Neural cell (in vitro differentiated cells): ENCODE data around the gene BMP3. TPM values are rescaled to one million over a fixed set of nuclear protein-coding genes. Genes with fewer than 3 reads are reported as not detected.

ENCODE experiments used
- H2AFZ ChIP-seq: fragments of 200-600, 300-800 bp; sonication (generic), shearing (Covaris generic); 2 replicates; pipeline ENCODE4 v1.6.0; 2014; ENCODE audit warnings: low read depth, mild to moderate bottlenecking, antibody characterized with exemption, low read length, moderate library complexity
- H3F3A ChIP-seq: fragments of 200-600 bp; shearing (Covaris generic); 2 replicates; pipeline ENCODE4 v1.6.1; 2016; ENCODE audit warnings: mild to moderate bottlenecking, moderate library complexity, mixed read lengths, antibody characterized with exemption, low read length; ENCODE audit not compliant: insufficient read depth, poor library complexity, severe bottlenecking
- H3K27ac ChIP-seq: fragments of 200-600, 300-800 bp; sonication (generic), shearing (Covaris generic); 2 replicates; pipeline ENCODE4 v1.5.1; 2014; ENCODE audit warnings: mild to moderate bottlenecking, low read length, moderate library complexity
- H3K27me3 ChIP-seq: fragments of 300-800, 200-600 bp; sonication (generic), shearing (Covaris generic); 2 replicates; pipeline ENCODE4 v1.6.0; 2014; ENCODE audit warnings: mild to moderate bottlenecking, low read depth, low read length, moderate library complexity; ENCODE audit not compliant: insufficient read depth
- H3K36me3 ChIP-seq: fragments of 300-800, 200-600 bp; sonication (generic), shearing (Covaris generic); 2 replicates; pipeline ENCODE4 v1.5.1; 2014; ENCODE audit warnings: mild to moderate bottlenecking, antibody characterized with exemption, low read length, moderate library complexity; ENCODE audit not compliant: insufficient read depth
- H3K4me2 ChIP-seq: fragments of 300-800, 200-600 bp; sonication (generic), shearing (Covaris generic); 2 replicates; pipeline ENCODE4 v1.6.0; 2014; ENCODE audit warnings: mild to moderate bottlenecking, low read length
- H3K4me3 ChIP-seq: fragments of 300-800, 200-600 bp; sonication (generic), shearing (Covaris generic); 2 replicates; pipeline ENCODE4 v1.5.1; 2014; ENCODE audit warnings: mild to moderate bottlenecking, low read length, moderate library complexity
- H3K79me2 ChIP-seq: fragments of 200-600 bp; shearing (Covaris generic); replicated peaks from 2 replicates; pipeline ENCODE4 v1.6.0; 2014; ENCODE audit warnings: mild to moderate bottlenecking, low read length, moderate library complexity; ENCODE audit not compliant: insufficient read depth
- H3K9ac ChIP-seq: fragments of 300-800, 200-600 bp; sonication (generic), shearing (Covaris generic); 2 replicates; pipeline ENCODE4 v1.6.1; 2016; ENCODE audit warnings: mild to moderate bottlenecking, low read length, mixed read lengths
- H3K9me2 ChIP-seq: fragments of 200-600 bp; shearing (Covaris generic); 2 replicates; pipeline ENCODE4 v1.6.1; 2016; ENCODE audit warnings: mild to moderate bottlenecking, low read length, mixed read lengths; ENCODE audit not compliant: insufficient read depth
- H3K9me3 ChIP-seq: fragments of 200-600, 300-800 bp; sonication (generic), shearing (Covaris generic); 2 replicates; pipeline ENCODE4 v1.6.1; 2016; ENCODE audit warnings: mild to moderate bottlenecking, mixed run types, low read length, moderate library complexity, mixed read lengths
- H4K20me1 ChIP-seq: fragments of 200-600 bp; shearing (Covaris generic); 2 replicates; pipeline ENCODE4 v1.6.1; 2016; ENCODE audit warnings: mild to moderate bottlenecking, mixed run types; ENCODE audit not compliant: insufficient read depth
- EP300 ChIP-seq: fragments of 450-650 bp; conservative IDR thresholded peaks from 2 replicates; pipeline ENCODE4 v1.6.1; 2014; ENCODE audit warnings: antibody characterized with exemption, mild to moderate bottlenecking, moderate library complexity; ENCODE audit not compliant: poor library complexity, severe bottlenecking
- EZH2 ChIP-seq: fragments of 200-600, 300-800 bp; shearing (Covaris generic), sonication (generic); IDR thresholded peaks from 2 replicates; pipeline ENCODE4 v1.6.1; 2014; ENCODE audit warnings: antibody characterized with exemption, low read length, borderline replicate concordance, mild to moderate bottlenecking; ENCODE audit not compliant: insufficient read depth, poor library complexity, severe bottlenecking
- MXI1 ChIP-seq: fragments of 450-650 bp; conservative IDR thresholded peaks from 2 replicates; pipeline ENCODE4 v1.6.1; 2014; ENCODE audit warnings: antibody characterized with exemption, mild to moderate bottlenecking; ENCODE audit not compliant: poor library complexity, severe bottlenecking
- POLR2AphosphoS5 ChIP-seq: IDR thresholded peaks from 2 replicates; pipeline ENCODE4 v1.6.1; 2012
- RAD21 ChIP-seq: fragments of 450-650 bp; conservative IDR thresholded peaks from 2 replicates; pipeline ENCODE4 v1.6.1; 2014; ENCODE audit warnings: antibody characterized with exemption, mild to moderate bottlenecking, moderate library complexity
- SMC3 ChIP-seq: fragments of 450-650 bp; conservative IDR thresholded peaks from 2 replicates; pipeline ENCODE4 v1.6.1; 2014; ENCODE audit warnings: antibody characterized with exemption, mild to moderate bottlenecking, moderate library complexity; ENCODE audit not compliant: poor library complexity
- TAF1 ChIP-seq: IDR thresholded peaks from 2 replicates; pipeline ENCODE4 v1.6.1; 2012; ENCODE audit warnings: low read depth
- polyA plus RNA-seq: library from polyadenylated mRNA; depleted of rRNA; stranded (reverse); fragments of >200 nt; gene quantifications from 2 replicates; pipeline ENCODE4 v1.2.3, GENCODE V29; 2014
- TF ChIP-seq, protein P1 (sequence below): IDR thresholded peaks from 2 replicates; pipeline ENCODE4 v1.6.1; 2012; ENCODE audit warnings: borderline replicate concordance
- TF ChIP-seq, protein P2 (sequence below): fragments of 450-650 bp; IDR thresholded peaks from 2 replicates; pipeline ENCODE4 v1.5.1; 2014; ENCODE audit warnings: antibody characterized with exemption, mild to moderate bottlenecking, moderate library complexity; ENCODE audit not compliant: poor library complexity, severe bottlenecking

Gene BMP3
- polyA plus RNA-seq, 1 donor from 2014 or later = 2.7 TPM

DNA sequence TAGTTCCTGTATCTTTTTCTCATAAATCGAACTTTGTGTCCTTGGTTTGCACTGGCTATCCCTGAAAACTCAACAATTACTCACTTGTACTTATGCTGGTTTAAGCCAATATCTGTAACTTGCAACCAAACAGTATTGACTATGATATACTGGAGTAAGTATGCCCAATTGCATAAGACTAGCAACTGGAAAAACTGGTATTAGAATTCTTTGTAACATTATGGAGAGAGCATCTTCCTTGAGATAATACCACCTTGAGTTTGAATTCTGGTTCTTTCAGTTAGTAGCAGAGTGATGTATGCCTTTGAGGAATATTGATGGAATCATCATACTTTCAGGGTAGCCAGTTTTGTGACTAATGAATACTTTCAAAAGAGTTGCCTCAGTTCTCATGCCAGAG, 28.1 kb downstream of the BMP3 start:
- H4K20me1 ChIP-seq = no peaks in the 10 kb centered on the region
- no peak overlapping the region for H3K4me3 ChIP-seq
- H3K9me3 ChIP-seq = no peaks in the 10 kb centered on the region
- no peak overlapping the region for H3K27ac ChIP-seq
- no peaks in the 10 kb centered on the region for H3K9me2 ChIP-seq
- TF ChIP-seq, protein P1, sequence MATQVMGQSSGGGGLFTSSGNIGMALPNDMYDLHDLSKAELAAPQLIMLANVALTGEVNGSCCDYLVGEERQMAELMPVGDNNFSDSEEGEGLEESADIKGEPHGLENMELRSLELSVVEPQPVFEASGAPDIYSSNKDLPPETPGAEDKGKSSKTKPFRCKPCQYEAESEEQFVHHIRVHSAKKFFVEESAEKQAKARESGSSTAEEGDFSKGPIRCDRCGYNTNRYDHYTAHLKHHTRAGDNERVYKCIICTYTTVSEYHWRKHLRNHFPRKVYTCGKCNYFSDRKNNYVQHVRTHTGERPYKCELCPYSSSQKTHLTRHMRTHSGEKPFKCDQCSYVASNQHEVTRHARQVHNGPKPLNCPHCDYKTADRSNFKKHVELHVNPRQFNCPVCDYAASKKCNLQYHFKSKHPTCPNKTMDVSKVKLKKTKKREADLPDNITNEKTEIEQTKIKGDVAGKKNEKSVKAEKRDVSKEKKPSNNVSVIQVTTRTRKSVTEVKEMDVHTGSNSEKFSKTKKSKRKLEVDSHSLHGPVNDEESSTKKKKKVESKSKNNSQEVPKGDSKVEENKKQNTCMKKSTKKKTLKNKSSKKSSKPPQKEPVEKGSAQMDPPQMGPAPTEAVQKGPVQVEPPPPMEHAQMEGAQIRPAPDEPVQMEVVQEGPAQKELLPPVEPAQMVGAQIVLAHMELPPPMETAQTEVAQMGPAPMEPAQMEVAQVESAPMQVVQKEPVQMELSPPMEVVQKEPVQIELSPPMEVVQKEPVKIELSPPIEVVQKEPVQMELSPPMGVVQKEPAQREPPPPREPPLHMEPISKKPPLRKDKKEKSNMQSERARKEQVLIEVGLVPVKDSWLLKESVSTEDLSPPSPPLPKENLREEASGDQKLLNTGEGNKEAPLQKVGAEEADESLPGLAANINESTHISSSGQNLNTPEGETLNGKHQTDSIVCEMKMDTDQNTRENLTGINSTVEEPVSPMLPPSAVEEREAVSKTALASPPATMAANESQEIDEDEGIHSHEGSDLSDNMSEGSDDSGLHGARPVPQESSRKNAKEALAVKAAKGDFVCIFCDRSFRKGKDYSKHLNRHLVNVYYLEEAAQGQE = no peak
- no peak for TF ChIP-seq TAF1
- H3K27me3 ChIP-seq = no peaks in the 10 kb centered on the region
- no peaks in the 10 kb centered on the region for H3K79me2 ChIP-seq
- H3K9ac ChIP-seq = no peak overlapping the region
- H3K36me3 ChIP-seq = no peaks in the 10 kb centered on the region
- no peak overlapping the region for H3K4me2 ChIP-seq
- H2AFZ ChIP-seq = no peak overlapping the region
- H3F3A ChIP-seq = no peaks in the 10 kb centered on the region

DNA sequence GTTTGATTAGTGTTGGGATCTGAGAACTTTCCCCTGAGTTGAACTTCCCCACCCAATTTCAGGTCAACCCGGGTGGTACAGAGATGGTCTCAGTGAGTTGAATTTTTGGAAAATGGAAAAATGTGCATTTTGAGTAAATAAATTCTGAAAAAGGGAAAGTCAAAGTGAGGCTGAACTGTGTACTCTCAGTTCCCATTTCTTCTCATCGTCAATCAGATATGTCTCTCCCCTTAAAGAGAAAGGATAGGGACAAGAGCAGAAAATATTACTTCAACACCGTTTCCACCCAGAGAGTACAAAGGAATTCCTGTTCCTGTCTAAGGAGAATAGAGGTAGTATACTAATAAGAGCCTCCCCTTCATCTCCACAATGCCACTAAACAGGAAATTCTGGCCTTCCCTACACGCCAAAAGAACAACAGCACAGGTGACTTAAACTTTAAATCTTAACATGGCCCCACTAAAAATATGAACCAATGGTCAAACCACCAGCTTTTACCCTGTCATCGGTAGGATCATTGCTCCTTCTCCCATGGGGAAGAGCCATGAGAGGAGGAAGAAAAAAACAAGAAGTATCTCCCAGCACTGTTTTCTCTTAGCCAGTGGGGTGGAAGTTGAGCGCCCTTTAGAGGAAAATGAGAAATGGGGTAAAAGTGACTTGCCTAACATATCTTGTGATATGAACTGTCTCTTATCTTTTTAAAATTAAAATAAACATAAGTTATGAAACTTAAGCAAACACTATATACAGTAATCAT, 30.3 kb downstream of the BMP3 start:
- Histone ChIP-seq H4K20me1 (no peaks in the 10 kb centered on the region), H3K9ac (no peak overlapping the region), H3F3A (no peaks in the 10 kb centered on the region), H3K4me2 (no peak overlapping the region), H3K9me2 (no peaks in the 10 kb centered on the region), H3K27me3 (no peaks in the 10 kb centered on the region), H3K27ac (no peak overlapping the region), H2AFZ (no peak overlapping the region), H3K9me3 (no peaks in the 10 kb centered on the region), H3K79me2 (no peaks in the 10 kb centered on the region), H3K36me3 (no peaks in the 10 kb centered on the region), H3K4me3 (no peak overlapping the region)
- no peak for TF ChIP-seq MXI1
- TF ChIP-seq, protein P2, sequence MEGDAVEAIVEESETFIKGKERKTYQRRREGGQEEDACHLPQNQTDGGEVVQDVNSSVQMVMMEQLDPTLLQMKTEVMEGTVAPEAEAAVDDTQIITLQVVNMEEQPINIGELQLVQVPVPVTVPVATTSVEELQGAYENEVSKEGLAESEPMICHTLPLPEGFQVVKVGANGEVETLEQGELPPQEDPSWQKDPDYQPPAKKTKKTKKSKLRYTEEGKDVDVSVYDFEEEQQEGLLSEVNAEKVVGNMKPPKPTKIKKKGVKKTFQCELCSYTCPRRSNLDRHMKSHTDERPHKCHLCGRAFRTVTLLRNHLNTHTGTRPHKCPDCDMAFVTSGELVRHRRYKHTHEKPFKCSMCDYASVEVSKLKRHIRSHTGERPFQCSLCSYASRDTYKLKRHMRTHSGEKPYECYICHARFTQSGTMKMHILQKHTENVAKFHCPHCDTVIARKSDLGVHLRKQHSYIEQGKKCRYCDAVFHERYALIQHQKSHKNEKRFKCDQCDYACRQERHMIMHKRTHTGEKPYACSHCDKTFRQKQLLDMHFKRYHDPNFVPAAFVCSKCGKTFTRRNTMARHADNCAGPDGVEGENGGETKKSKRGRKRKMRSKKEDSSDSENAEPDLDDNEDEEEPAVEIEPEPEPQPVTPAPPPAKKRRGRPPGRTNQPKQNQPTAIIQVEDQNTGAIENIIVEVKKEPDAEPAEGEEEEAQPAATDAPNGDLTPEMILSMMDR = no peak
- TF ChIP-seq, protein P1 = no peak
- TF ChIP-seq EZH2 = no peak
- no peak for TF ChIP-seq SMC3
- TF ChIP-seq RAD21 = no peak
- TF ChIP-seq EP300 = no peak
- TF ChIP-seq POLR2AphosphoS5 = no peak
- no peak for TF ChIP-seq TAF1
